ENCODE measurements around the gene INTS14. TPM values are rescaled to one million over a fixed set of nuclear protein-coding genes. Genes with fewer than 3 reads are reported as not detected.

Gene INTS14
- 24.5 TPM for total RNA-seq

DNA sequence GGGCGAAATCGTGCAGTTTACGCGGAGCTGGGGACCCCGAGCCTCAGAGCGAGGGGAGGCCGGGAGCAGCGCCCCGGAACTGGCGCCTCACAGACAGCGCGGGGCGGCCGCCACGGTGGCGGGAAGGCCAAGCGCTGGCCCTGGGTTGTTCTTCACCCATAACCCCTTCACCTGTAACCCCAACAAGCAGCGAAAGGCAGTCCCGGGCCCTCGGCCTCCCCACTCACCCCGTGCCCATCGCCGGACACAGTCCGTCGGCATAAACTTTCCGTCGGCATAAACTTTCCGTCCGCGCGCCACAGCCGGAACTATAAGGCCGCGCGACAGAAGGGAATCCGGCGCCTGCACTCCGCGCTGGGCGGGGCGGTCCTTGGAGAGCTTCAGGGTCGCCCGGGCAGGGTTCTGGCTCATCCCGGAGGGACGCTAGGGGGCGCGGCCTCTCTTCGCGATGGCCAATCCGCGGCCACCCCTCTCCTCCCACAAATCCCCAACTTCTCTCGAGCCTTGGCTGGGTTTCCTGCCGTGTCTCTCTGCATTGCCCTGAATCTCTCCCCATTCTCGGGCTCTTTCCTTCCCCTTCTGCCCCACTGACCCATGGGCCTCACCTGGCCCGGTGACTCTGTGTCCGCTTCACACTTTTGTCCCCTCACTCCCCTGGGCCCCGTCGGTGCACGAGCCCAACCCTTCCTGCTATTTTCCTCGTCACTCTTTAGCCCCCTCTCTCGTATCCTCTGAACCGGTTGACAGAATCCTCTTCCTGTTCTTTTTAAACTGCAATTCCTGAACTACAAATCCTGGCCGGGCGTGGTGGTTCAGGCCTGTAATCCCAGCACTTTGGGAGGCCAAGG, at the start of gene INTS14:
TSS of gene INTS14 (minus strand) at position 261 of the 848 bp plus-strand sequence. CDS start 3,751 bp downstream, outside the sequence.
- H3K9me3 ChIP-seq (ENCODE audit: control insufficient read depth in 3 of 3, low read length in 3 of 3) = no peaks in the 10 kb centered on the region
- peaks cover 0 to 7% (median 4%) of the 10 kb centered on the region in 3 donors for H3K36me3 ChIP-seq (ENCODE audit: control insufficient read depth in 3 of 3, insufficient read depth in 3 of 3, low read length in 3 of 3)
- H3K4me3 ChIP-seq (ENCODE audit: low read length in 3 of 3) = peak within 1 kb of the TSS; percentile 74 to 96 (median 91)
- H3K27ac ChIP-seq (ENCODE audit: low read depth, low read length) = peak within 1 kb of the TSS; percentile 90
- no peaks in the 10 kb centered on the region for H3K27me3 ChIP-seq (ENCODE audit: control insufficient read depth in 3 of 3, insufficient read depth in 3 of 3, low read length in 3 of 3)
- H3K9ac ChIP-seq (ENCODE audit: low read depth in 1 of 3, low read length in 3 of 3) = peak within 1 kb of the TSS; percentile 98 to 100 (median 98)
- H3K4me1 ChIP-seq (ENCODE audit: control insufficient read depth in 3 of 3, insufficient read depth in 3 of 3, low read length in 3 of 3) = peaks cover 24 to 28% (median 25%) of the 10 kb centered on the region in 3 donors

- no peak overlapping the region for H3K9ac ChIP-seq (ENCODE audit: low read depth in 1 of 3, low read length in 3 of 3)
- no peaks in the 10 kb centered on the region for H3K9me3 ChIP-seq (ENCODE audit: control insufficient read depth in 3 of 3, low read length in 3 of 3)
- peaks cover 6 to 32% (median 25%) of the 10 kb centered on the region in 3 donors for H3K36me3 ChIP-seq (ENCODE audit: control insufficient read depth in 3 of 3, insufficient read depth in 3 of 3, low read length in 3 of 3)
- H3K4me1 ChIP-seq (ENCODE audit: control insufficient read depth in 3 of 3, insufficient read depth in 3 of 3, low read length in 3 of 3) = no peaks in the 10 kb centered on the region
- H3K27me3 ChIP-seq (ENCODE audit: control insufficient read depth in 3 of 3, insufficient read depth in 3 of 3, low read length in 3 of 3) = no peaks in the 10 kb centered on the region
- H3K4me3 ChIP-seq (ENCODE audit: low read length in 3 of 3) = no peak overlapping the region
- no peak overlapping the region for H3K27ac ChIP-seq (ENCODE audit: low read depth, low read length)
These were observed 48.6 kb upstream of the INTS14 start for GRCh38 chr15:65659502-65660052.

DNA sequence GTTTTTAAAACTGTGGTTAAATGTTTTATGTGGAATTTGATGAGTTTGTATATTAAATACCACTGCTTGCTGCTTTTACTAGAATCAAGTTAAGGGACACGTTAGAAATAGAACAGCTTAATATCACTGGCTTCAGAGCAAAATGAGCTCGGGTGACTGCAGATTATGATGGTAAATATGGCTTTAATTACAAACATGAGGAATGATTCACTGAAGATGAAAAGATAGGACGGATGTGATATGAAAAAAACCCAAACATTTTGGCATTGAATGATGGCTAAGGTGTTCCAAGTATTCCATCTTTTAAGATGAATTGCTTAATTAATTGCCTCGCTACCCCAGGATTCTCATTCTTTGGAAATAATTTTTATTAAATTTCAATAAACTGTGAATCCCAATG, 44.5 kb upstream of the INTS14 start:
- Histone ChIP-seq H3K9me3 (ENCODE audit: control insufficient read depth in 3 of 3, low read length in 3 of 3) (no peaks in the 10 kb centered on the region), H3K9ac (ENCODE audit: low read depth in 1 of 3, low read length in 3 of 3) (no peak overlapping the region), H3K4me1 (ENCODE audit: control insufficient read depth in 3 of 3, insufficient read depth in 3 of 3, low read length in 3 of 3) (no peaks in the 10 kb centered on the region), H3K36me3 (ENCODE audit: control insufficient read depth in 3 of 3, insufficient read depth in 3 of 3, low read length in 3 of 3) (peaks cover 2 to 34% (median 15%) of the 10 kb centered on the region in 3 donors), H3K4me3 (ENCODE audit: low read length in 3 of 3) (no peak overlapping the region), H3K27ac (ENCODE audit: low read depth, low read length) (no peak overlapping the region), H3K27me3 (ENCODE audit: control insufficient read depth in 3 of 3, insufficient read depth in 3 of 3, low read length in 3 of 3) (no peaks in the 10 kb centered on the region)

DNA sequence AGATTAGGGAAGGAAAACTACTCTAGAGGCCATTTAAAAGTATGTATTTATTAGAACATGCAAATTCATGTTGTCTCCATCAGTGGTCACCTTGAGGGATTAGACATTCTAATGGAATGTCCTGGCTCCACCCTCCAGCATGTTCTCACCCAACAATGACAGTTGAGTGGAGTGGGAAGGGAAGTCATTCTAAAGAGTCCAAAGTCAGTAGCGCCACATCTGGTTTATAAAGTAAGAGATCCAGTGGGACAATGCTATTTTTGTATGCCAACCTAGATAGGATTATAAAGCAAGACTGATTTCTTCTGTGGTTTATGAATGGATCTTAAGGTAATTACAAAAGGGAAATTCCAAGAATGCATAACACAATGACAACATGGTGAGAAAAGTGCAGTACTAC, 44.1 kb upstream of the INTS14 start:
- Histone ChIP-seq H3K9ac (ENCODE audit: low read depth in 1 of 3, low read length in 3 of 3) (no peak overlapping the region), H3K36me3 (ENCODE audit: control insufficient read depth in 3 of 3, insufficient read depth in 3 of 3, low read length in 3 of 3) (peaks cover 2 to 37% (median 15%) of the 10 kb centered on the region in 3 donors), H3K27me3 (ENCODE audit: control insufficient read depth in 3 of 3, insufficient read depth in 3 of 3, low read length in 3 of 3) (no peaks in the 10 kb centered on the region), H3K4me3 (ENCODE audit: low read length in 3 of 3) (no peak overlapping the region), H3K9me3 (ENCODE audit: control insufficient read depth in 3 of 3, low read length in 3 of 3) (no peaks in the 10 kb centered on the region), H3K4me1 (ENCODE audit: control insufficient read depth in 3 of 3, insufficient read depth in 3 of 3, low read length in 3 of 3) (no peaks in the 10 kb centered on the region), H3K27ac (ENCODE audit: low read depth, low read length) (no peak overlapping the region)

DNA sequence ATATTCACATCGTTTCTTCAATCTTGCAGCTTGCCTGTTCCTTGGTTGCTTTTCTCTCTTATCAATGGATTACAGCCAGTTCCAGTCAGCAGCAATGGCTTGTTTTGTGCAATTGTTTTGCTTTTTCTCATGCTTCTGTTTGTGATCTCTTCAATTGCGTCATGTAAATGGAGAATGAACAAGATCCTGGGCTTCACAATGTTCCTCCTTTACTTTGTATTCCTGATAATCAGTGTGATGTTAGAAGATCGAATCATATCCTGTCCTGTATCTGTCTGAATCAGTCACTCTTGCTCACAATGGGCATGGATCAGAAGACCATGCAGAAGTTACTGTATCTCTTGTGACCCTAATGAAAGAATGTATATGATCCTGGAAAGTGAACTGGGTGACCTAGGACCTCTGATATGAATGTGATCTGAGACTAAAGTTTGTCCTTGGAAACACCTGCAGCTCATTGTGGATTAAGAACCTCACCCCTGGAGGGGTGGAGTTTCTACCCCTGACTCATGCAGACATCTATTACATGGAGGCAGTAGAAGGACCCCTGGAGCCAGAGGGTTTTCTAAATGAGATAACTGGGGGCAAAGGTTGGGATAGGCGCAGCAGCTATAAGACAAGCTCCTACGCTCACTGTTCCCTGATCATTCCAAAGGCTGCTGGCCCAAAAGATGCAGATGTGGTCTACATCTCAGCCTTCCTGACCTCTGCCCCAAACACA, 43.0 kb upstream of the INTS14 start:
- Histone ChIP-seq H3K4me1 (ENCODE audit: control insufficient read depth in 3 of 3, insufficient read depth in 3 of 3, low read length in 3 of 3) (no peaks in the 10 kb centered on the region), H3K9ac (ENCODE audit: low read depth in 1 of 3, low read length in 3 of 3) (no peak overlapping the region), H3K27ac (ENCODE audit: low read depth, low read length) (no peak overlapping the region), H3K4me3 (ENCODE audit: low read length in 3 of 3) (no peak overlapping the region), H3K36me3 (ENCODE audit: control insufficient read depth in 3 of 3, insufficient read depth in 3 of 3, low read length in 3 of 3) (peaks cover 2 to 37% (median 15%) of the 10 kb centered on the region in 3 donors), H3K27me3 (ENCODE audit: control insufficient read depth in 3 of 3, insufficient read depth in 3 of 3, low read length in 3 of 3) (no peaks in the 10 kb centered on the region), H3K9me3 (ENCODE audit: control insufficient read depth in 3 of 3, low read length in 3 of 3) (no peaks in the 10 kb centered on the region)

GRCh38 chr15:65653341-65653740, 42.4 kb upstream of the INTS14 start:
- no peaks in the 10 kb centered on the region for H3K4me1 ChIP-seq (ENCODE audit: control insufficient read depth in 3 of 3, insufficient read depth in 3 of 3, low read length in 3 of 3)
- no peak overlapping the region for H3K27ac ChIP-seq (ENCODE audit: low read depth, low read length)
- H3K9me3 ChIP-seq (ENCODE audit: control insufficient read depth in 3 of 3, low read length in 3 of 3) = no peaks in the 10 kb centered on the region
- peaks cover 2 to 37% (median 15%) of the 10 kb centered on the region in 3 donors for H3K36me3 ChIP-seq (ENCODE audit: control insufficient read depth in 3 of 3, insufficient read depth in 3 of 3, low read length in 3 of 3)
- peak overlapping the region in 1 of 3 donors; percentile 1 for H3K9ac ChIP-seq (ENCODE audit: low read depth in 1 of 3, low read length in 3 of 3)
- no peak overlapping the region for H3K4me3 ChIP-seq (ENCODE audit: low read length in 3 of 3)
- no peaks in the 10 kb centered on the region for H3K27me3 ChIP-seq (ENCODE audit: control insufficient read depth in 3 of 3, insufficient read depth in 3 of 3, low read length in 3 of 3)

DNA sequence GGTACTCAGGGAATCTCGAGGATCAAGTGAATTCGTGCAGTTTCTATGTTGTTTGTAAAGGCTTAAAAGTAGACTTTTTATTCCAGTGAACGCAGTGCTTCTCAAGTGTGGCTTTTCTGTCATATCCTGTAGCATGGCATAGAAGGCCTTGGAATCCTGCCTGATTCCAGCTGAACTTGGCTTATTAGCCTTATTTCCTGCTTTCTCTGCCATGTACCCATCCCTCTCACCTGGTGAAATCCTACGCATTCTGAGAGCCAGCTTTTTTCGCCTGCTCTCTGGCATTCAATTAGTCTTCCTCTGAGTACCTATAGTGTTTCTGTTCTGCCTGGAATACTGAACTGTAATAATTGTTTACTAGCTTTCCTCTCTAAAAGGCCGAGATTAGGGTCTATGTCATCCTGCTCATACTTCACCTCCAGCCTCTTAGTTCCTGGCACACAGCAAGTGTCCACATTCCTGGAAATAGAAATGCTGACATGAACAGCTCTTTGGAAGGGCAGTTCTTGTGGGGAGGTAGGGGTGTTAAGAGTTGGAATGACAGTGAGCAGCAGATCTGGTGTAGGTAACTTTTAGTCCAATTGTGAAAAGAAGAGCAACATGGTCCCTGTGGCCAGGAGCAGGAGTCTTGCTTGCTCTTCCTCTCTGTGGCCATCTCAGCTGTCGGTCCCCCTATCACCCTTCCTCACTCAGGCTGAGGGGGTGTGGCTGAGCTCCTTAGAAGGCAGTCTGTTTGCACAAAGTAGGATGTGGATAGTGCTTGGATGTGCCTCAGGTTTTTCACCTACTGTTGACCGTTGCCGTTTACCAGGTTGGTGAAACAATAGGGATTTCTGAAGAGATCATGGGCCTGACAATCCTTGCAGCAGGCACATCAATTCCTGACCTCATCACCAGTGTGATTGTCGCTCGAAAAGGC, 41.2 kb upstream of the INTS14 start:
- H3K4me3 ChIP-seq (ENCODE audit: low read length in 3 of 3) = no peak overlapping the region
- H3K36me3 ChIP-seq (ENCODE audit: control insufficient read depth in 3 of 3, insufficient read depth in 3 of 3, low read length in 3 of 3) = peaks cover 2 to 30% (median 7%) of the 10 kb centered on the region in 3 donors
- H3K27me3 ChIP-seq (ENCODE audit: control insufficient read depth in 3 of 3, insufficient read depth in 3 of 3, low read length in 3 of 3) = no peaks in the 10 kb centered on the region
- no peaks in the 10 kb centered on the region for H3K9me3 ChIP-seq (ENCODE audit: control insufficient read depth in 3 of 3, low read length in 3 of 3)
- H3K9ac ChIP-seq (ENCODE audit: low read depth in 1 of 3, low read length in 3 of 3) = no peak overlapping the region
- no peaks in the 10 kb centered on the region for H3K4me1 ChIP-seq (ENCODE audit: control insufficient read depth in 3 of 3, insufficient read depth in 3 of 3, low read length in 3 of 3)
- no peak overlapping the region for H3K27ac ChIP-seq (ENCODE audit: low read depth, low read length)

DNA sequence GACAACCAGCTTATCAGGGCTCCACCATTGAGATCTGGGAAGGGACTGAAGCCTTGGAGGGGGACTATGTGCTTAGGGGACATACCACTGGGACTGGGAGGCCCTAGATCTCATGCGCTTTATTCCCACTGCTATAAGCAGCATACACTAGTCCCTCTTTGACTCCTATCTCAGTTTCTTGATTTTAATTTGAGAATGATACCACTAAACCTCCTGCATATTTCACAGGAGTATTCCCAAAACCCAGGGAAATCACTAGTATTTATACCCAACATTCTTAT, 40.1 kb upstream of the INTS14 start:
- no peaks in the 10 kb centered on the region for H3K9me3 ChIP-seq (ENCODE audit: control insufficient read depth in 3 of 3, low read length in 3 of 3)
- no peak overlapping the region for H3K27ac ChIP-seq (ENCODE audit: low read depth, low read length)
- H3K36me3 ChIP-seq (ENCODE audit: control insufficient read depth in 3 of 3, insufficient read depth in 3 of 3, low read length in 3 of 3) = peaks cover 2 to 28% (median 8%) of the 10 kb centered on the region in 3 donors
- no peak overlapping the region for H3K9ac ChIP-seq (ENCODE audit: low read depth in 1 of 3, low read length in 3 of 3)
- H3K27me3 ChIP-seq (ENCODE audit: control insufficient read depth in 3 of 3, insufficient read depth in 3 of 3, low read length in 3 of 3) = no peaks in the 10 kb centered on the region
- H3K4me3 ChIP-seq (ENCODE audit: low read length in 3 of 3) = no peak overlapping the region
- H3K4me1 ChIP-seq (ENCODE audit: control insufficient read depth in 3 of 3, insufficient read depth in 3 of 3, low read length in 3 of 3) = no peaks in the 10 kb centered on the region

GRCh38 chr15:65650312-65651041, 39.5 kb upstream of the INTS14 start:
- H3K4me3 ChIP-seq (ENCODE audit: low read length in 3 of 3) = no peak overlapping the region
- H3K27ac ChIP-seq (ENCODE audit: low read depth, low read length) = no peak overlapping the region
- no peaks in the 10 kb centered on the region for H3K27me3 ChIP-seq (ENCODE audit: control insufficient read depth in 3 of 3, insufficient read depth in 3 of 3, low read length in 3 of 3)
- peaks cover 0 to 25% (median 10%) of the 10 kb centered on the region in 3 donors for H3K36me3 ChIP-seq (ENCODE audit: control insufficient read depth in 3 of 3, insufficient read depth in 3 of 3, low read length in 3 of 3)
- H3K9me3 ChIP-seq (ENCODE audit: control insufficient read depth in 3 of 3, low read length in 3 of 3) = no peaks in the 10 kb centered on the region
- no peak overlapping the region for H3K9ac ChIP-seq (ENCODE audit: low read depth in 1 of 3, low read length in 3 of 3)
- no peaks in the 10 kb centered on the region for H3K4me1 ChIP-seq (ENCODE audit: control insufficient read depth in 3 of 3, insufficient read depth in 3 of 3, low read length in 3 of 3)
